Measurements from ENCODE around the gene KRT76.

The KRT76 gene

GRCh38 chr12:52777566-52777965 lies 421 bp upstream of the KRT76 start:
- Histone ChIP-seq H3K4me3 (replicated peaks; ENCODE audit: low read depth, low read length) (no peak overlapping the region), H3K27me3 (replicated peaks; ENCODE audit: control insufficient read depth, insufficient read depth, low read length) (no peaks in the 10 kb centered on the region; the same call in 1 of the 2 replicates), H3K36me3 (ENCODE audit: control insufficient read depth, insufficient read depth, low read length) (no peaks in the 10 kb centered on the region)
- no peak for DNase-seq (ENCODE audit: extremely low read depth, insufficient read length)
- no peak for TF ChIP-seq CTCF (IDR thresholded peaks at IDR 0.05; ENCODE audit: insufficient read depth, low read length, poor library complexity, severe bottlenecking)

- Histone ChIP-seq H3K27me3 (replicated peaks; ENCODE audit: control insufficient read depth, insufficient read depth, low read length) (no peaks in the 10 kb centered on the region; the same call in 1 of the 2 replicates), H3K36me3 (ENCODE audit: control insufficient read depth, insufficient read depth, low read length) (no peaks in the 10 kb centered on the region), H3K4me3 (replicated peaks; ENCODE audit: low read depth, low read length) (no peak overlapping the region)
- DNase-seq (ENCODE audit: extremely low read depth, insufficient read length): no peak
- TF ChIP-seq CTCF (IDR thresholded peaks at IDR 0.05; ENCODE audit: insufficient read depth, low read length, poor library complexity, severe bottlenecking): no peak
These were observed 710 bp downstream of the KRT76 start for GRCh38 chr12:52776435-52776834.

GRCh38 chr12:52774629-52775250 lies 2.4 kb downstream of the KRT76 start:
- Histone ChIP-seq H3K27me3 (replicated peaks; ENCODE audit: control insufficient read depth, insufficient read depth, low read length) (no peaks in the 10 kb centered on the region; the same call in 1 of the 2 replicates), H3K36me3 (ENCODE audit: control insufficient read depth, insufficient read depth, low read length) (no peaks in the 10 kb centered on the region), H3K4me3 (replicated peaks; ENCODE audit: low read depth, low read length) (no peak overlapping the region)

GRCh38 chr12:52772772-52773171 lies 4.4 kb downstream of the KRT76 start:
- DNase-seq (ENCODE audit: extremely low read depth, insufficient read length): no peak
- no peaks in the 10 kb centered on the region; the same call in none of the 2 replicates for H3K27me3 ChIP-seq (replicated peaks; ENCODE audit: control insufficient read depth, insufficient read depth, low read length)

More at GRCh38 chr12:52774629-52775250, 2.4 kb downstream of the KRT76 start:
- no peak for TF ChIP-seq CTCF (IDR thresholded peaks at IDR 0.05; ENCODE audit: insufficient read depth, low read length, poor library complexity, severe bottlenecking)
- no peak for DNase-seq (ENCODE audit: extremely low read depth, insufficient read length)

GRCh38 chr12:52772188-52772587 lies 5.0 kb downstream of the KRT76 start:
- H3K36me3 ChIP-seq (ENCODE audit: control insufficient read depth, insufficient read depth, low read length): no peaks in the 10 kb centered on the region
- no peaks in the 10 kb centered on the region; the same call in none of the 2 replicates for H3K27me3 ChIP-seq (replicated peaks; ENCODE audit: control insufficient read depth, insufficient read depth, low read length)
- H3K4me3 ChIP-seq (replicated peaks; ENCODE audit: low read depth, low read length): no peak overlapping the region
- no peak for TF ChIP-seq CTCF (IDR thresholded peaks at IDR 0.05; ENCODE audit: insufficient read depth, low read length, poor library complexity, severe bottlenecking)
- DNase-seq (ENCODE audit: extremely low read depth, insufficient read length): no peak

More at GRCh38 chr12:52772772-52773171, 4.4 kb downstream of the KRT76 start:
- no peak for TF ChIP-seq CTCF (IDR thresholded peaks at IDR 0.05; ENCODE audit: insufficient read depth, low read length, poor library complexity, severe bottlenecking)
- Histone ChIP-seq H3K4me3 (replicated peaks; ENCODE audit: low read depth, low read length) (no peak overlapping the region), H3K36me3 (ENCODE audit: control insufficient read depth, insufficient read depth, low read length) (no peaks in the 10 kb centered on the region)
